SH-SY5Y (cell line): ENCODE measurements around the gene ADSS2.

Experiments
- GATA2 ChIP-seq: IDR thresholded peaks from 2 replicates; pipeline ENCODE4 v1.6.1; 2011; ENCODE audit warnings: mild to moderate bottlenecking, low read depth, low read length
- GATA3 ChIP-seq: IDR thresholded peaks from 2 replicates; pipeline ENCODE4 v1.6.1; 2011; ENCODE audit warnings: low read depth, mild to moderate bottlenecking, low read length, moderate library complexity

The ADSS2 gene

DNA sequence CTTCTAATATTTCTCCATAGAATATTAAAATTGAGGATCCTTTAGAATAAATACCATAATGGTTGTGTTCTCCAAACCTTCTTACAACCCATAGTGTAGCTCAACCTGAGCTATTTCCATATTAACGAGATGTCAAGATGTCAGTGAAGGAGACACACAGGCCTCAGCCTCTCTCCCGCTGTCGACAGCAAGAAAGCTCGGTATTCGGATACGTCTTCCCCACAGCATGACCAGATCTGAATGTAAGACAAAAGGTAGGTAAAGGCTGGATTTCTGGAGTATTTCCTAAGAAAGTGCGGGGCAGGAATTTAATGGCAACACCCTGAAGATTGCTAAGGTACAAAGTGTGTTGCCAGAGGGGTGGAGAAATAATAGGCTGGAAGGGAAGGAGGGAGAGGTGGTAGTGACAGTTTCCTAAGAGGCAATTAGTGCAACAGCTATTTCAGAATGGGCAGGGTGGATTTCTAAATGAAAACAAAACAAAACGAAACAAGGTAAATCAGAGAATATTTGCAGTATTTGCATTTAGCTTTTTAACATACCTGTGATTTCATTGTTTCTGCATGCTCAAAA lies 1.7 kb downstream of the ADSS2 start:
- no peak for TF ChIP-seq GATA2
- TF ChIP-seq GATA3 = no peak

DNA sequence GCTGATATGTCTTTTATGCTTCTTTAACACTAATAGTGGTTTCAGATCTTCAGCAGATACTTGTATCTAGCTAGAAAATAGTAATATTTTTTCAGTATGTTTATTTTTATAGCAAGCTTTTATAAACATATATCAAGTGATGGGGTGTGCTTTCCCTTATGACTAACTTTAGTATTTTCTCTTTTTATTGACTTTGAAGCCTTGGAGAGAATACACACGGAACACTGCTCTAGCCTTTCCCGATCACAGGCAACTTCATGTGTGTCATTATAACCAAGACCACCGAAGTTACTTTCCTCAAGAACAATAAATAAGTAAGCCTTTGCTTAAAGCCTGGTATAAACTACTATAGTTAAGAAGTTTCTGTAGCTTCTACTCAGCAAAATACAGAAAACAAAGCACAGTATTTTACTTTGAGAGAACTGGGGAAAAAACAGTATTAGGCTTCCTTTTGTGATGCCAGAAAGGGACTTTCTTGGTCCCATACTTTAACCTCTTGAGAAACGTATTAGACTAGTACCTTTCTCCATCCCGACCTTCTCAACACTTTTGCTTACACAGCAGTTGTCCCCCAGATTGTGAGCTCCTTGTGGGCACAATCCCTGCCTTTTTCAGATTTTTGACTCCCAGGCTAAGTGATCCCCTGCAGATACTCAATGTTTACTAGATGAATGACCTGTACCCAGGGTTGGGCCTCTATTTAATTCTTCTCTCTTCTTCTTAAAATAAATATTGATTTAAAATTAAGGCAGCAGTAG lies 3.3 kb downstream of the ADSS2 start:
- TF ChIP-seq GATA2 (no peak), GATA3 (no peak)

DNA sequence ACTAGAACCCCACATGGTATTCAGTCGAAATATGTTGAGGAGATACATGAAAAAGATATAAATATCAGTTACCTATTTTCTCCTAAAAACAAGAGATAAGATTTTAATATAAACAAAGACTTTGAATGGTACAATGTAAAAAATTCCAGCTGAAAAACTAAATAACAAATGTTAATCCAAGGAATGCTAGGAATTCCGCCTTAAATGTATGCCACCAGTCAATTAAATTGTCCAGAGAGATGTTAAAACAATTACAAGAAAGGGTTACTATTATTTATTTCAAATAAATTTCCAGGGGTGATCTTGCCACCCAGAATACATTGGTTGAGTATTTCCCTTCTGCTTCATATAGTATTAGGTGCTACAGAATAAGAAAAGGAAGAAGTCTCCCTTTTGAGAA lies 4.2 kb downstream of the ADSS2 start:
- TF ChIP-seq GATA2 (no peak), GATA3 (no peak)

DNA sequence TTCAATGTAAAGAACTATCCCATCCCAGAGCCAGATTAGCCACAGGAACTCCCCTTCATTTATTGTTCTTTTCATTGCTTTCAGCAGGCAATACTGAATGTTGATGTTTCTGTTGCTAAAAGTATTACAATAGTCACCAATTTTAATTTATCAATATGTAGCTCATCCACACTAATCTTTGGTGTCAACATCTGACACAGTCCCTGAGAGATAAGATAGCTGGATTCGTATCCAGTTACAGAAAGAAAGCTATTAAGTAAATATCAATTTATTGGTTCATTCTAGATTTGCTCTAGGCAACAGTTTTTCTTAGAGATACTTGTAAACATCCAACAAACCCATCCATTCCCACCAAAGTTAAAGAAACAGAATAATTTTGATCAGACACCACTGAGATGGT lies 4.7 kb downstream of the ADSS2 start:
- TF ChIP-seq GATA3 (no peak), GATA2 (no peak)

DNA sequence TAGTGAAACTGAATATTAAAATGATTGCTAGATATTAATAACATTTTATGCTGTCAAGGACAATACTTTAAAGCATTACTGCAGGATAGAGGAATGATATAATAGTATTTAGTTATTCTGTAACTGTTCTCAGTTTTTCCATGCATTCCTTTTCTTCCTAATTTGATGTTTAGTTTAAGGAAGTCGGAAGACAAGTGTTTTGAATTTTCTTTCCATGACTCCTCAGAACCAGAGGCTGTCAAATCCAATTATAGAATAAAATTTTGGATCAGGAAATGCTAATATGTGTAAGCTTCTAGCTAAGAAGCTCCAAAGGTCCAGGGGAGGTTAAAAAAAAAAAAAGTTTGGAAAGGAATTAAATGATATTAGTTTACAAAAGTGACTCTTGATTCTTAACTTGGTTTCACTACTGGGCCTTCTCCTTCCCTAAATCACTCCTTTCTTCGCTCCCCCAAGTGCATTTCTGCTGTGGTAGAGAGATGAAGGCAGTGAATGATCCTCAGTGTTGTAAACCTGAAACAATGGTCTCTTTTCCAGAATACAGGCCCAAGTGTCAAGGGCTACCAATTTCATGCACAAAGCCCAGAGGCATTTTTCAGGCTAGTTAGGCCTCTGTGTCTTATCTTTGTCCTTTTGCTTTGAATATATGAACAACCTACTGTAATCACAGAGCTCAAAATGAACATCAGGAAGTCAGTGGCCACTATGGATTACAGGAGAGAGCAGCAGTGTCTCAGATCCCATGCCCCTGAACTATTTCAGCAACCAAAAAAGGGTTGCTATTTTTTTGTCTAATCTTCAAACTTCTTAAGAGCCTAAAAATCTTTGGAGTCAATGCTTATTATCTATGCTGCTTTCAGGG lies 6.2 kb downstream of the ADSS2 start:
- TF ChIP-seq GATA3 (no peak), GATA2 (peak; percentile 19; the same call in 1 of the 2 replicates)

DNA sequence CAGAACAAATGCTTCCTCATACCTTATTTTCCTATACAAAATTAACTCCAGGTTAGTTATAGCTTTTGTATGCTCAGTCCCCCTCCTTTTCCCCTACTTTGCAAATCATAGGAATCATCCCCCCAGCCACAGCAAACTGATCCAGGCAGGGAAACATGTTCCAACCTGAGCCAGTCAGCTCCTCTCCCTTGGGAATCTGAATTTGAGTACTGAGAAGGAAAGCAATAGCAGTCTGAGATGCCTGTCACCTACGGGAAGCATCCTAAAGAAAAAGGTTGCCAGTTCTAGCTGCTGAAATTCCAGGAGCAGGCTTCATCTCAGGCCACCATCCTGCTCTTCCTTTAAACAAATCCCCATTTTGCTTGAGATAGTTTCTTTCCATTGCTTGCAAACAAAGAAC lies 6.9 kb downstream of the ADSS2 start:
- TF ChIP-seq GATA2 = no peak
- no peak for TF ChIP-seq GATA3

DNA sequence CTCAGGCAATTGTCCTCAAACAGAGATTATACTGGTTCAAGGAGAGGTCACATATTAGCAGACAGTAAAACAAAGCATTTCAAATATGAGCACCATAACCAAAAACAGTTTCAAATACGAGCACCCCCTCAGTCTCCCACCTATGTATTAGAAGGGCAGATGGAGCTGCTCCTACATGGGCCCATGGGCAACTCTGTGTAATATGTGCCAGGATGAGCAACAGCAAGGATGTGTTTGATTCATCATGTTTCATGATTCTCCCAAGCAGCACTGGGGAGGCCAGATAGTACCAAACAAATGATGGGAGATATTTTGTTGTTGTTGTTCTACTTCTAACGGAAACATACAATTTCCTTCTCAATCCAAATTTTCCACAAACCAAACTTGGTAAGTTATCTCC lies 8.9 kb downstream of the ADSS2 start:
- TF ChIP-seq GATA2 (no peak), GATA3 (no peak)

DNA sequence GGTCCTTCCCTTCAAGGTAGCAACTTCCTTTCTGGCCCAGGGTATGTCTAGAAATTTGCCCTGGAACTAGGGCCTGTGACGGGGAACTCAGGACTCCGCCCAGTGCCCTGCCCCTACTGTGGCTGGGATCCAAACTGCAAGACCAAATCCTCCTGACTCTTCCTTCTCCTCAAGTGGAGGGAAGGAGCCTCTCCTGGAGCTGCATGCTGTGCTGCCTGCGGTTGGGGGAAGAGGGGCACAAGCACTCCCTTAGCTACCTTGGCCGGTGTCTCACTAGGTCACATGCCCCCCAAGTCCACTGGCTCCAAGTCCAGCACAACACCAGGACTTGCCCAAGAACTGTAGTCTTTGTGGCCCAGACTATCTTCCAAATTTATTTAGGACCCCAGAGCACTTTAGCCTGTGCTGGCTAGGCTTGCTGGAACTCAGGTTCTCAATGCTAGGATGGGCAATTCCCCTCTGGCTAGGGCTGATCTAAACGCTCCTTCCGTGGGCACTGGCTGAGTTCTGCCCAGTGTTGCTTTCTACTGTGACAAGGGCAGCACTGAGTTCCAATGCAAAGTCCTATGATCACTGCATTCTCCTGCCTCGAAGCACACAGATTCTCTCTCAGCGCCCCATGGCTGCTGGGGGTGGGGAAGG lies 12.2 kb downstream of the ADSS2 start:
- TF ChIP-seq GATA3 (no peak), GATA2 (no peak)

DNA sequence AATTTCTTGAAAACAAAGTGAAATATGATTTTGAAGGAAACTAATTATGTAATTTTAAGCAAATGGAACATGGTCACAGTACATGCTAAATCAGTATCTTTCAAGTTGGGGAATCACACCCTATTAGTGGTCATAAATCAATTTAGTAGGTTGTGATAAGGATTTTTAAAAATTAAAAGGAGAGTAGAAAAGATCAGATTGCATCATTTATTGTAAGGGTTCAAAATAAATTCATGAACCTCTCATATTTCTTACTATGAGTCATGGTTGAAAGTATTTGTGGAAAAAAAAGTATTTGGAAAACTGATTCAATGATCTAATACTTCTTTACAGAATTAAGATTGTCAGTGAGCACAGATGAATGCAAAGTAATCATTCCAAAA lies 14.6 kb downstream of the ADSS2 start:
- TF ChIP-seq GATA2 (no peak), GATA3 (no peak)

DNA sequence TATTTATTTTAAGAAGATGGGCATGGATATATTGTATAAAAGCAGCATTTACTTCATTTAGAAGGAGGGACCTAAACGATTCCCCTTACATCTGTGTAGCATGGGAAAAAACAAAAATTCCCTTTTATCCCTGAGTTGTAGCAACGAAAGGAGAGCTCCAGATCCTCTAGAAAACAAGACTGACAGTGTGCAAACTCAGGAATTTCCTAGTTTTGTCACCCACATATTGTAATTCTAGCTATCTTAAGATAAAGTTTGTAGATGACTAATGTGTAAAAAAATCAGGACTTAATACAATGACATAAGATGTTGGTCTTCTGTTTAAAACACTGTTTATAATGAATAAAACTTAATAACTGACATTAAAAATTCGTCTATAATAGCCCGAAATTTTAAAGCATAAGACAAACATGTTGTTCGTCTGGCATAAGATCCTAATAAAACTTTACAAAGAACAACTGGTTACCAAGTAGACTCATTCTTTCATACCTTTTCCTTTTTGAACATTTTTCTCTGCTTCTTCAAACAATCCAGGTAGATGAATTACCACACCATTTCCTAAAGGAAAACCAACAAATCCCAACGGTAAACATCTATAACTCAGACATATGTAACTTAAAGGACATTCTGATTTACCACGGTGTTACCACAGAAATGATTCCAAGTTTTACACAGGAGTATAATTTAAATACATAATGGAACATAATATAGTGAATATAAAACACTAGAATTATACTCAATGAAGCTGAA lies 15.2 kb downstream of the ADSS2 start:
- TF ChIP-seq GATA2 = no peak
- TF ChIP-seq GATA3 = no peak

DNA sequence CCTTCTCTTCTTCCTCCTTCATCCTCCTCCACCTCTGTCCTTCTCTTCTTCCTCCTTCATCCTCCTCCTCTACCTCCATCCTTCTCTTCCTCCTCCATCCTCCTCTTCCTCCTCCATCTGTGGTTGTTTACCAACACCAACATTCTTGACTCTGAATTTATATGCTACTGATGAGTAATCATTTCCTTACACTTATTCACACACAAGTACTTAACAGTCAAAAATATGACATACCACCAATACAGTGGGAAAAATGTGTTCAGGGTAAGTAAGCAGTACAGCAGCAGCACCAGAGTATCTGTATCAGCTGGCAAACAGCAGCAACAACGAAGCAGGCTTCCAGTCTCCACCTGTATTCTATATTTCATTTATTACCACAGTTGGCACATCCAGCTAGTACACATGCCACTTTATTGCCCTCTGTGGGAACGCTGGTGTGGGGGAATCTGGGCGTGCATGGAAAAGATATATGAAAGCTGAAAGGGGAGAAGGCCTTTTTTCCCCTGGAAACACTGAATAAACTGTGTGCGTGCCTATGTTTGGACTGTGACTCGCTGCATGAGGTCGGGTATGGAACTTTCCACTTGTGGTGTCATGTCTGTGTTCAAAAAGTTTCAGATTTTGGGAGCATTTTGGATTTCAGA lies 16.0 kb downstream of the ADSS2 start:
- TF ChIP-seq GATA2 (no peak), GATA3 (no peak)

DNA sequence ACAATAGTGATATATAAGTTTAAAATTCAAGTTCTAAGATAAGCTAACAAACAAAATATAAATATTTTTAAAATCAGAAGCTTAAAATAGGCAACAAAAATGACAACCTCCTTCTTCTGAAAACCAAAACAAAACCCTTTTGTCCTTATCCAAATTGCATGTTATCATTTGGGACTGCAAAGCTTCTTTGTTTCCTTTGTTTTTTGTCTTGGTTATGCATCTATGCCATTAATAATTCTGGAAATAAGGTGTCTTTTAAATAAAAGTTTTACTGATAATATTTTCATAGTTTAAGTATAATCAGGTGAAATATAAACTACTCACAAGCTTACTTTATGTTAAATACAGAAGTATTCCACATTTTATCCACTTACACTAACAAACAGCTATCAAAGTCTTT lies 20.5 kb downstream of the ADSS2 start:
- TF ChIP-seq GATA2 (no peak), GATA3 (no peak)

DNA sequence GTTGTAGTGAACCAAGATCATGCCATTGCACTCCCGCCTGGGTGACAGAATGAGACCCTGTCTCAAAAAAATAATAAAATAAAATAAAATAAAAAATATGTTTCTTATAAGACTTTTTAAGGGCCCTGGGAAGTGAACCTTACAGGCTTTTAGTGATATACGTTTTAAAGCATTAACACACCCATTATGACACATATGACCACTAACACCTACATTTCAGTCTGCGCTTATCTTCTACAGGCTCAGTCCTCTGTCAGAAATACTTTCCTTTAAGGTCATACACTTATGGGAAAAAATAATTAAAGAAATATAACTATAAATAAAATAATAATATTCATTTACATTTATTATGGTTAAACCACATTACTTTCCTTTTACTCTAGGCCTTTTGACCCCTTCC lies 21.9 kb downstream of the ADSS2 start:
- no peak for TF ChIP-seq GATA2
- TF ChIP-seq GATA3 = no peak
